WTC11 (cell line): ENCODE results near the gene LCP1. TPM values are rescaled to one million over a fixed set of nuclear protein-coding genes. Genes with fewer than 3 reads are reported as not detected.

Experiments
- ATAC-seq: fragments of 200-7000 bp; cut with Tn5 transposase; 2 replicates; pipeline ENCODE4 v1.10.0; 2021; ENCODE audit warnings: mild to moderate bottlenecking, moderate library complexity
- CTCF ChIA-PET: fragments of 300-600 bp; sonication (Branson Sonifier 250); formaldehyde crosslinking; loops from one replicate; lab custom pipeline; 2021; ENCODE audit warnings: antibody characterized with exemption; lab: Charles Lee
- POLR2A ChIA-PET: fragments of 350-600 bp; sonication (Branson Sonifier 250); formaldehyde crosslinking; loops from one replicate; lab custom pipeline; 2021; ENCODE audit warnings: antibody characterized with exemption; lab: Charles Lee
- DNase-seq: peaks from one replicate; pipeline ENCODE4 v3.0.0; 2021; ENCODE audit warnings: low spot score
- H3K27ac Mint-ChIP-seq: 2 replicates; pipeline ENCODE4 v1.8.0; 2021; ENCODE audit warnings: mixed read lengths
- H3K27me3 Mint-ChIP-seq: 2 replicates; pipeline ENCODE4 v1.8.0; 2021; ENCODE audit warnings: low read depth, mild to moderate bottlenecking, moderate library complexity, mixed read lengths
- H3K36me3 Mint-ChIP-seq: 2 replicates; pipeline ENCODE4 v1.8.0; 2021; ENCODE audit warnings: mixed read lengths
- H3K4me1 Mint-ChIP-seq: 2 replicates; pipeline ENCODE4 v1.8.0; 2022; ENCODE audit warnings: mixed read lengths
- H3K4me3 Mint-ChIP-seq: 2 replicates; pipeline ENCODE4 v1.8.0; 2021; ENCODE audit warnings: mild to moderate bottlenecking, moderate library complexity, mixed read lengths
- H3K9me3 Mint-ChIP-seq: 2 replicates; pipeline ENCODE4 v1.8.0; 2021; ENCODE audit warnings: mixed read lengths
- ATF1 ChIP-seq: sonication (generic); formaldehyde crosslinking; IDR thresholded peaks from 2 replicates; pipeline ENCODE4 v1.8.1; 2023; ENCODE audit warnings: mild to moderate bottlenecking, moderate library complexity, missing genetic modification reagents
- CREM ChIP-seq: sonication (generic); formaldehyde crosslinking; IDR thresholded peaks from 2 replicates; pipeline ENCODE4 v1.8.1; 2022; ENCODE audit warnings: mild to moderate bottlenecking, missing genetic modification reagents, moderate library complexity
- FOXP1 ChIP-seq: sonication (generic); formaldehyde crosslinking; IDR thresholded peaks from 2 replicates; pipeline ENCODE4 v1.8.0; 2022; ENCODE audit warnings: missing genetic modification reagents, mild to moderate bottlenecking, moderate library complexity, borderline replicate concordance
- GRHL2 ChIP-seq: fragments of 250-450 bp; sonication (Bioruptor Pico); IDR thresholded peaks from 2 replicates; pipeline ENCODE4 v1.8.0; 2022; ENCODE audit warnings: mild to moderate bottlenecking, moderate library complexity; ENCODE audit not compliant: insufficient replicate concordance, severe bottlenecking
- GTF2I ChIP-seq: fragments of 250-450 bp; sonication (Bioruptor Pico); conservative IDR thresholded peaks from 2 replicates; pipeline ENCODE4 v1.4.0; 2021; ENCODE audit warnings: mild to moderate bottlenecking
- IRF2 ChIP-seq: sonication (generic); formaldehyde crosslinking; IDR thresholded peaks from 2 replicates; pipeline ENCODE4 v1.8.0; 2022; ENCODE audit warnings: low read depth, missing genetic modification reagents, borderline replicate concordance
- PRRX2 ChIP-seq: fragments of 250-450 bp; sonication (Bioruptor Pico); IDR thresholded peaks from 2 replicates; pipeline ENCODE4 v1.8.0; 2021; ENCODE audit warnings: mild to moderate bottlenecking
- RORB ChIP-seq: fragments of 250-450 bp; sonication (Bioruptor Pico); IDR thresholded peaks from 2 replicates; pipeline ENCODE4 v1.9.0; 2021; ENCODE audit warnings: mild to moderate bottlenecking
- SOX15 ChIP-seq: fragments of 250-450 bp; sonication (Bioruptor Pico); IDR thresholded peaks from 2 replicates; pipeline ENCODE4 v1.9.0; 2021; ENCODE audit warnings: mild to moderate bottlenecking
- TCF7 ChIP-seq: sonication (generic); formaldehyde crosslinking; IDR thresholded peaks from 2 replicates; pipeline ENCODE4 v1.8.0; 2022; ENCODE audit warnings: mild to moderate bottlenecking, low read depth, missing genetic modification reagents, moderate library complexity
- ZNF232 ChIP-seq: sonication (generic); formaldehyde crosslinking; IDR thresholded peaks from 2 replicates; pipeline ENCODE4 v1.8.0; 2022; ENCODE audit warnings: mild to moderate bottlenecking, missing genetic modification reagents
- ZNF317 ChIP-seq: sonication (generic); formaldehyde crosslinking; IDR thresholded peaks from 2 replicates; pipeline ENCODE4 v1.8.1; 2023; ENCODE audit warnings: low read depth, mild to moderate bottlenecking, moderate library complexity, missing genetic modification reagents, borderline replicate concordance
- ZNF423 ChIP-seq: fragments of 250-450 bp; sonication (Bioruptor Pico); IDR thresholded peaks from 2 replicates; pipeline ENCODE4 v2.1.2; 2022; ENCODE audit warnings: mild to moderate bottlenecking, moderate library complexity
- total RNA-seq: library from RNA; stranded (reverse); gene quantifications from 3 replicates; pipeline ENCODE4 v1.2.3, GENCODE V29; 2021
- TF ChIP-seq, protein P1 (sequence below): sonication (generic); formaldehyde crosslinking; IDR thresholded peaks from 2 replicates; pipeline ENCODE4 v1.8.1; 2023; ENCODE audit warnings: mild to moderate bottlenecking, missing genetic modification reagents, borderline replicate concordance
- TF ChIP-seq, protein P2 (sequence below): fragments of 250-450 bp; sonication (Bioruptor Pico); IDR thresholded peaks from 2 replicates; pipeline ENCODE4 v1.9.0; 2021; ENCODE audit warnings: moderate library complexity, mild to moderate bottlenecking, inconsistent platforms, borderline replicate concordance
- TF ChIP-seq, protein P3 (sequence below): fragments of 250-450 bp; sonication (Bioruptor Pico); IDR thresholded peaks from 2 replicates; pipeline ENCODE4 v1.8.0; 2021; ENCODE audit warnings: mild to moderate bottlenecking
- TF ChIP-seq, protein P4 (sequence below): fragments of 250-450 bp; sonication (Bioruptor Pico); IDR thresholded peaks from 2 replicates; pipeline ENCODE4 v1.9.0; 2021; ENCODE audit warnings: mild to moderate bottlenecking
- TF ChIP-seq, protein P5 (sequence below): sonication (generic); formaldehyde crosslinking; conservative IDR thresholded peaks from 2 replicates; pipeline ENCODE4 v1.8.1; 2022; ENCODE audit warnings: mild to moderate bottlenecking, missing genetic modification reagents
- TF ChIP-seq, protein P6 (sequence below): sonication (generic); formaldehyde crosslinking; IDR thresholded peaks from 2 replicates; pipeline ENCODE4 v1.8.1; 2023; ENCODE audit warnings: mild to moderate bottlenecking, missing genetic modification reagents, moderate library complexity

LCP1 gene
- total RNA-seq, 1 experiment from 2014 or later, result 3.2 TPM

DNA sequence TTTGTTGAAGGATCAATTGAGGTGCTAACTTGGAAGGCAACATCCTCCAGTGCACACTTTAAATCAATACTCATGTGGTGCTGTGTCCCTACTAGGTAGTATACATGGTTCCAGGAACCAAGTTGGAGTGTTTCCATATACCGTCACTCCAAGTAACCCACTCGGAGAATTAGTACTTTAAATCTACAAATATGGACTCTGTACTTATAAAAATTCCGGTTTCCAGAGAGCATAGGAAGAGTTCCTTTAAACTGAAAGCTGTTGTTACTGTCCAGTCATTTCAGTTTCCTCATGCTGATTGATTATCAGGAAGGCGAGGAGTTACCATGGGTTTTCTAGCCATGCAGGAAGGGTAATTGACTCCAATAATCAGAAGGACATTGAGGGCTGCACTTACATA is 84.3 kb downstream of the LCP1 start (continued):
- TF ChIP-seq RORB (CRISPR knock-in tag), result no peak
- TF ChIP-seq ATF1 (CRISPR knock-in tag), result no peak

DNA sequence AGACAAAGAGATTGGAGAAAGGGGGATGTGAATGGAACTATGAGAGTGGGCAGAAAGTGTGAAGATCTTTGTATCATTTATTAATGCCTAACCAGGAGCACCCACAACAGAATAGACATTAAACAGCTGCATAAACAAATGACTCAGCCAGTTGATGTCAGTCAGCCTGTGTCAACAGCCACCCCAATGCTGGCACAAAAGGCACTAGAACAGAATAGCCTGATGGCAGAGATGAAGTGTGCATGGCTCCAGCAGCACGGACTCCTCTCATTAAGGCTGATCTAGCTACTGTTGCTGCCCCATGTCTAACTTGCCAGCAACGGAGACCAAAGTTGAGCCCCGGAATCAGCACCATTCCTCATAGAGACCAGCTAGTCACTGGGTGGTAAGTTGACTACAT is 85.0 kb downstream of the LCP1 start:
- TF ChIP-seq, protein P1, sequence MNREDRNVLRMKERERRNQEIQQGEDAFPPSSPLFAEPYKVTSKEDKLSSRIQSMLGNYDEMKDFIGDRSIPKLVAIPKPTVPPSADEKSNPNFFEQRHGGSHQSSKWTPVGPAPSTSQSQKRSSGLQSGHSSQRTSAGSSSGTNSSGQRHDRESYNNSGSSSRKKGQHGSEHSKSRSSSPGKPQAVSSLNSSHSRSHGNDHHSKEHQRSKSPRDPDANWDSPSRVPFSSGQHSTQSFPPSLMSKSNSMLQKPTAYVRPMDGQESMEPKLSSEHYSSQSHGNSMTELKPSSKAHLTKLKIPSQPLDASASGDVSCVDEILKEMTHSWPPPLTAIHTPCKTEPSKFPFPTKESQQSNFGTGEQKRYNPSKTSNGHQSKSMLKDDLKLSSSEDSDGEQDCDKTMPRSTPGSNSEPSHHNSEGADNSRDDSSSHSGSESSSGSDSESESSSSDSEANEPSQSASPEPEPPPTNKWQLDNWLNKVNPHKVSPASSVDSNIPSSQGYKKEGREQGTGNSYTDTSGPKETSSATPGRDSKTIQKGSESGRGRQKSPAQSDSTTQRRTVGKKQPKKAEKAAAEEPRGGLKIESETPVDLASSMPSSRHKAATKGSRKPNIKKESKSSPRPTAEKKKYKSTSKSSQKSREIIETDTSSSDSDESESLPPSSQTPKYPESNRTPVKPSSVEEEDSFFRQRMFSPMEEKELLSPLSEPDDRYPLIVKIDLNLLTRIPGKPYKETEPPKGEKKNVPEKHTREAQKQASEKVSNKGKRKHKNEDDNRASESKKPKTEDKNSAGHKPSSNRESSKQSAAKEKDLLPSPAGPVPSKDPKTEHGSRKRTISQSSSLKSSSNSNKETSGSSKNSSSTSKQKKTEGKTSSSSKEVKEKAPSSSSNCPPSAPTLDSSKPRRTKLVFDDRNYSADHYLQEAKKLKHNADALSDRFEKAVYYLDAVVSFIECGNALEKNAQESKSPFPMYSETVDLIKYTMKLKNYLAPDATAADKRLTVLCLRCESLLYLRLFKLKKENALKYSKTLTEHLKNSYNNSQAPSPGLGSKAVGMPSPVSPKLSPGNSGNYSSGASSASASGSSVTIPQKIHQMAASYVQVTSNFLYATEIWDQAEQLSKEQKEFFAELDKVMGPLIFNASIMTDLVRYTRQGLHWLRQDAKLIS (CRISPR knock-in tag), result no peak
- TF ChIP-seq, protein P2, sequence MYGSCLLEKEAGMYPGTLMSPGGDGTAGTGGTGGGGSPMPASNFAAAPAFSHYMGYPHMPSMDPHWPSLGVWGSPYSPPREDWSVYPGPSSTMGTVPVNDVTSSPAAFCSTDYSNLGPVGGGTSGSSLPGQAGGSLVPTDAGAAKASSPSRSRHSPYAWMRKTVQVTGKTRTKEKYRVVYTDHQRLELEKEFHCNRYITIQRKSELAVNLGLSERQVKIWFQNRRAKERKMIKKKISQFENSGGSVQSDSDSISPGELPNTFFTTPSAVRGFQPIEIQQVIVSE (CRISPR knock-in tag), result no peak
- TF ChIP-seq RORB (CRISPR knock-in tag) (no peak), ZNF317 (CRISPR knock-in tag) (no peak), ZNF423 (CRISPR knock-in tag) (no peak)
- TF ChIP-seq, protein P3, sequence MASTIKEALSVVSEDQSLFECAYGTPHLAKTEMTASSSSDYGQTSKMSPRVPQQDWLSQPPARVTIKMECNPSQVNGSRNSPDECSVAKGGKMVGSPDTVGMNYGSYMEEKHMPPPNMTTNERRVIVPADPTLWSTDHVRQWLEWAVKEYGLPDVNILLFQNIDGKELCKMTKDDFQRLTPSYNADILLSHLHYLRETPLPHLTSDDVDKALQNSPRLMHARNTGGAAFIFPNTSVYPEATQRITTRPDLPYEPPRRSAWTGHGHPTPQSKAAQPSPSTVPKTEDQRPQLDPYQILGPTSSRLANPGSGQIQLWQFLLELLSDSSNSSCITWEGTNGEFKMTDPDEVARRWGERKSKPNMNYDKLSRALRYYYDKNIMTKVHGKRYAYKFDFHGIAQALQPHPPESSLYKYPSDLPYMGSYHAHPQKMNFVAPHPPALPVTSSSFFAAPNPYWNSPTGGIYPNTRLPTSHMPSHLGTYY (CRISPR knock-in tag), result no peak
- TF ChIP-seq, all 79 proteins: peak for 0
- H3K4me3 Mint-ChIP-seq, result no peak overlapping the region
- DNase-seq (no peak), ATAC-seq (no peak)
- no peaks in the 10 kb centered on the region for H3K36me3 Mint-ChIP-seq
- no peaks in the 10 kb centered on the region for H3K9me3 Mint-ChIP-seq
- ChIA-PET POLR2A (no interaction called here), CTCF (no interaction called here)
- H3K27ac Mint-ChIP-seq, result no peak overlapping the region
- peaks cover 5% of the 10 kb centered on the region for H3K4me1 Mint-ChIP-seq
- no peaks in the 10 kb centered on the region for H3K27me3 Mint-ChIP-seq

DNA sequence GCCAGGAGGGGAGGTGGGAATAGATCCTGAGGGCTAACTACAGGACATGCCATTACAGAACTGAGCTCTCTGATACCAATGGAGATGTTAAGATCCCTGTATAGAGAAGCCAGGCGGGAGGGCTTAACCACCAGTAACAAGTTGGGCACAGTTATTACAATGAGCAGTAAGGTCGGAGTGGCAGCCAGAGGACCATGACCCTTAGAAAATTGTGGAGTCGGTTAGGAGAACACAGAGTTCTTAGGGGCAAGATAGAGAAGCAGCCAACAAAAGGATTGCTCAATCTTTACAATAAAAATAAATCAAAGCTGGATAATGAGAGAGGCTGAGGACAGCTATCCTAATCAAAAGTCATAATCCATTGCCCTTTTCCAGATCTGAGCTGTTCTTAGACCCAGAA is 87.5 kb downstream of the LCP1 start:
- H3K4me1 Mint-ChIP-seq, result no peaks in the 10 kb centered on the region
- H3K9me3 Mint-ChIP-seq, result peaks cover 6% of the 10 kb centered on the region
- TF ChIP-seq TCF7 (CRISPR knock-in tag) (no peak), SOX15 (no peak)
- H3K4me3 Mint-ChIP-seq, result no peak overlapping the region
- H3K27me3 Mint-ChIP-seq, result no peaks in the 10 kb centered on the region; the same call in 1 of the 2 replicates
- ATAC-seq (no peak), DNase-seq (no peak)
- H3K27ac Mint-ChIP-seq, result no peak overlapping the region
- H3K36me3 Mint-ChIP-seq, result no peaks in the 10 kb centered on the region
- ChIA-PET CTCF (no interaction called here), POLR2A (no interaction called here)

DNA sequence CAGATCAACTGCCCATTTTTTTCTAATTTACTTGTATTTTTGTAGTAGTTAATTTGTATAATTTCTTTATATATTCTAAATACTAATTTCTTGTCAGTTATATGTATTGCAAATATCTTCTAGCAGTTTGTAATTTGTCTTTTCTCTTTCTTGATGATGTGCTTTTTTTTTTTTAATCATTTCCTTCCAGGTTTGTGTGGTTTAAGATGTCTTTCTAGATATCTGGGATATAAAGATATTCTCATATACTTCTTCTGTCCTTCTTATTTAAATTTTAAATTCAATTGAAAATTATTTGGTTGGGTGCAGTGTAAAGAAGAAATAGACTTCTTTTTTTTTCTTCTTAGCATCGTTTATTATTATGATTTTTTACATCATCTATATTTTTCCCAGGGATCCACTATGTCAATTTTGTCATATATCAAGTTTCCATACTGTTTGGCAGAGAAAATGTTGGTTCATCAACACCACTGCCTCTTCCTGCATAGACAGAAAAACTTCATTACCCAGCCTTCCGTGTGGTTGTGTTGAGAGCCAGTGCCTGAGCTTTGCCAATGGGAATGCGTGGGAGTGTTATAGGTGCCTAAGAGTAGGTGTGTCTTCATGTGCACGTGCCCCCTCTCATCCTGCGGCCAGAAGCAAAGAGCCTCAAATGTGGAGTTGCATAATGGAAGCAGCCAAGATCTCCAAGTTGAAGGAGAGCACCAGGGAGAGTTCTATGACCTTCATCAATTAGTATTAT is 93.0 kb downstream of the LCP1 start:
- ChIA-PET POLR2A (no interaction called here), CTCF (no interaction called here)
- Mint-ChIP-seq H3K27ac (no peak overlapping the region), H3K36me3 (no peaks in the 10 kb centered on the region), H3K4me3 (no peak overlapping the region), H3K9me3 (peaks cover 12% of the 10 kb centered on the region), H3K4me1 (no peaks in the 10 kb centered on the region), H3K27me3 (no peaks in the 10 kb centered on the region; the same call in 1 of the 2 replicates)
- no peak for DNase-seq
- peak; percentile 76 for ATAC-seq
- TF ChIP-seq ZNF232 (CRISPR knock-in tag), result no peak
- no peak for TF ChIP-seq GTF2I (CRISPR knock-in tag)
- no peak for TF ChIP-seq GRHL2 (CRISPR knock-in tag)
- TF ChIP-seq FOXP1 (CRISPR knock-in tag), result no peak
- TF ChIP-seq, protein P4, sequence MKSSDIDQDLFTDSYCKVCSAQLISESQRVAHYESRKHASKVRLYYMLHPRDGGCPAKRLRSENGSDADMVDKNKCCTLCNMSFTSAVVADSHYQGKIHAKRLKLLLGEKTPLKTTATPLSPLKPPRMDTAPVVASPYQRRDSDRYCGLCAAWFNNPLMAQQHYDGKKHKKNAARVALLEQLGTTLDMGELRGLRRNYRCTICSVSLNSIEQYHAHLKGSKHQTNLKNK (CRISPR knock-in tag), result no peak
- no peak for TF ChIP-seq IRF2 (CRISPR knock-in tag)
- TF ChIP-seq CREM, result no peak
- no peak for TF ChIP-seq PRRX2 (CRISPR knock-in tag)
- TF ChIP-seq, protein P5, sequence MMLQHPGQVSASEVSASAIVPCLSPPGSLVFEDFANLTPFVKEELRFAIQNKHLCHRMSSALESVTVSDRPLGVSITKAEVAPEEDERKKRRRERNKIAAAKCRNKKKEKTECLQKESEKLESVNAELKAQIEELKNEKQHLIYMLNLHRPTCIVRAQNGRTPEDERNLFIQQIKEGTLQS, result no peak
- TF ChIP-seq, protein P6, sequence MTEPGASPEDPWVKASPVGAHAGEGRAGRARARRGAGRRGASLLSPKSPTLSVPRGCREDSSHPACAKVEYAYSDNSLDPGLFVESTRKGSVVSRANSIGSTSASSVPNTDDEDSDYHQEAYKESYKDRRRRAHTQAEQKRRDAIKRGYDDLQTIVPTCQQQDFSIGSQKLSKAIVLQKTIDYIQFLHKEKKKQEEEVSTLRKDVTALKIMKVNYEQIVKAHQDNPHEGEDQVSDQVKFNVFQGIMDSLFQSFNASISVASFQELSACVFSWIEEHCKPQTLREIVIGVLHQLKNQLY (CRISPR knock-in tag), result no peak
- TF ChIP-seq, protein P2 (CRISPR knock-in tag), result no peak
